GM12878 (cell line): ENCODE measurements around the gene BCL2. TPM values are rescaled to one million over a fixed set of nuclear protein-coding genes. Genes with fewer than 3 reads are reported as not detected.

Source experiments
- DPF2 ChIP-seq: fragments of 450-650 bp; IDR thresholded peaks from 2 replicates; pipeline ENCODE4 v1.6.1; 2017; ENCODE audit warnings: mild to moderate bottlenecking
- IRF5 ChIP-seq: fragments of 450-650 bp; IDR thresholded peaks from 2 replicates; pipeline ENCODE4 v1.6.1; 2017; ENCODE audit warnings: borderline replicate concordance
- JUNB ChIP-seq: IDR thresholded peaks from 2 replicates; pipeline ENCODE4 v1.6.1; 2016; ENCODE audit warnings: antibody characterized with exemption, mild to moderate bottlenecking
- KAT2A ChIP-seq: conservative IDR thresholded peaks from 2 replicates; pipeline ENCODE4 v1.6.1; 2011; ENCODE audit warnings: low read depth, low read length; ENCODE audit not compliant: control insufficient read depth
- NFYB ChIP-seq: IDR thresholded peaks from 2 replicates; pipeline ENCODE4 v1.6.1; 2011; ENCODE audit warnings: low read depth, mild to moderate bottlenecking, low read length, improper control_type of control experiment, moderate library complexity; ENCODE audit not compliant: insufficient read depth
- NR2C2 ChIP-seq: IDR thresholded peaks from 2 replicates; pipeline ENCODE4 v1.6.1; 2011; ENCODE audit warnings: borderline replicate concordance, low read depth; ENCODE audit not compliant: control insufficient read depth, insufficient read length
- PAX5 ChIP-seq: IDR thresholded peaks from 2 replicates; pipeline ENCODE4 v1.6.1; 2011; ENCODE audit warnings: low read depth, low read length, borderline replicate concordance
- RBBP5 ChIP-seq: fragments of 200-600 bp; sonication (generic); conservative IDR thresholded peaks from 2 replicates; pipeline ENCODE4 v1.6.1; 2016
- SIX5 ChIP-seq: IDR thresholded peaks from 2 replicates; pipeline ENCODE4 v1.6.1; 2011; ENCODE audit warnings: mild to moderate bottlenecking, low read depth, low read length, moderate library complexity; ENCODE audit not compliant: severe bottlenecking
- SMAD5 ChIP-seq: IDR thresholded peaks from 2 replicates; pipeline ENCODE4 v1.6.1; 2016; ENCODE audit warnings: antibody characterized with exemption, low read depth
- USF1 ChIP-seq: IDR thresholded peaks from 2 replicates; pipeline ENCODE4 v1.6.1; 2011; ENCODE audit warnings: borderline replicate concordance, low read depth, mild to moderate bottlenecking, moderate library complexity, mixed read lengths, low read length; ENCODE audit not compliant: insufficient read depth; ENCODE audit errors: extremely low read length
- YBX1 ChIP-seq: fragments of 450-650 bp; IDR thresholded peaks from 2 replicates; pipeline ENCODE4 v1.6.1; 2016; ENCODE audit warnings: antibody characterized with exemption
- ZNF207 ChIP-seq: fragments of 450-650 bp; IDR thresholded peaks from 2 replicates; pipeline ENCODE4 v1.6.1; 2014; ENCODE audit warnings: antibody characterized with exemption, mild to moderate bottlenecking, borderline replicate concordance
- ZNF217 ChIP-seq: fragments of 450-650 bp; IDR thresholded peaks from 2 replicates; pipeline ENCODE4 v1.6.1; 2017; ENCODE audit warnings: antibody characterized with exemption, mild to moderate bottlenecking
- ZNF24 ChIP-seq: fragments of 450-650 bp; IDR thresholded peaks from 2 replicates; pipeline ENCODE4 v1.6.1; 2017; ENCODE audit warnings: antibody characterized with exemption, mild to moderate bottlenecking
- polyA plus RNA-seq, 11 experiments: library from polyadenylated mRNA; depleted of rRNA in 4 of 11; unstranded in 6 of 11; stranded (reverse) in 5 of 11; fragments of >200 nt; fragmentation: Nextera tagmentation in 4 of 11; fragmentation: Illumina TruSeq in 1 of 11; extraction: Ambion mirVana in 4 of 11; extraction: Trizol in 1 of 11; gene quantifications; 1 replicate in 1 of 11; 2 replicates in 10 of 11; pipeline versions ENCODE4 v1.2.1 to v1.2.3, GENCODE V29; 2011 to 2016; ENCODE audit warnings: inconsistent platforms in 2 of 11, missing spikeins in 2 of 11, low read depth in 1 of 11
- total RNA-seq, 4 experiments: library from RNA; depleted of rRNA in 3 of 4; stranded (reverse); fragments of >200 nt in 3 of 4; fragmentation: Illumina TruSeq in 1 of 4; extraction: Trizol in 1 of 4; gene quantifications; 2 replicates each; pipeline versions ENCODE4 v1.2.1 to v1.2.3, GENCODE V29; 2013 to 2021
- TF ChIP-seq, protein P1 (sequence below): fragments of 450-650 bp; formaldehyde crosslinking; IDR thresholded peaks from 2 replicates; pipeline ENCODE4 v1.4.0; 2020; ENCODE audit warnings: mild to moderate bottlenecking, moderate library complexity
- TF ChIP-seq, protein P2 (sequence below): IDR thresholded peaks from 2 replicates; pipeline ENCODE4 v1.6.1; 2012; ENCODE audit warnings: low read depth, low read length, improper control_type of control experiment
- TF ChIP-seq, protein P3 (sequence below): fragments of 450-650 bp; IDR thresholded peaks from 2 replicates; pipeline ENCODE4 v1.6.1; 2016; ENCODE audit warnings: mild to moderate bottlenecking
- TF ChIP-seq, protein P4 (sequence below): fragments of 450-650 bp; IDR thresholded peaks from 2 replicates; pipeline ENCODE4 v1.6.1; 2016; ENCODE audit warnings: mild to moderate bottlenecking
- TF ChIP-seq, protein P5 (sequence below): fragments of 450-650 bp; IDR thresholded peaks from 2 replicates; pipeline ENCODE4 v1.6.1; 2018; ENCODE audit warnings: borderline replicate concordance, mild to moderate bottlenecking; ENCODE audit not compliant: partially characterized antibody

The BCL2 gene
- total and polyA plus RNA-seq, 10 of the 15 experiments (the other 5 are each of a cell fraction or from before 2014, with no cell fraction given) = 4.1 to 47.8 (median 19.3) TPM

DNA sequence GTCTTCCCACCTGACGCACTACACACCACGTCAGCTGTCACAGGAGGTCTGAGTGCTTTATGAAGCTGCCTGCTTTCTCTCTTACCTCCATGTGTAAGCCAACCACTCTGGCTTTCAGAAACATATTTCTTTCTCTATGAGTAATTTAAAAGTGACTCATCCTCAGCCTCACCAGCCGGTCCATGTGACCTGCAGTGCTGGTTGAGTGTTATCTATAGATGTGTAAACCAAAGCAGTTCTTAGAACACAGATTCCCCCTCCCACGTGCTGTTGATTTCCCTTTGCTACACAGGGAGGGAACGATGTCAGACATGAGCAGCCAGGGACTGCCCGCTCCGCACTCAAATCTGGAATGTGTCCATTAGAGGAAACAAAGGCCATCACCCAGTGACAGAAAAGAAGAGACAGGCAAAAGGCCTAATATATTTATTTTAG lies 157.8 kb downstream of the BCL2 start (continued):
- no peak for TF ChIP-seq KAT2A
- no peak for TF ChIP-seq NFYB
- no peak for TF ChIP-seq SMAD5
- peak; percentile 94 for TF ChIP-seq JUNB
- TF ChIP-seq, protein P1, sequence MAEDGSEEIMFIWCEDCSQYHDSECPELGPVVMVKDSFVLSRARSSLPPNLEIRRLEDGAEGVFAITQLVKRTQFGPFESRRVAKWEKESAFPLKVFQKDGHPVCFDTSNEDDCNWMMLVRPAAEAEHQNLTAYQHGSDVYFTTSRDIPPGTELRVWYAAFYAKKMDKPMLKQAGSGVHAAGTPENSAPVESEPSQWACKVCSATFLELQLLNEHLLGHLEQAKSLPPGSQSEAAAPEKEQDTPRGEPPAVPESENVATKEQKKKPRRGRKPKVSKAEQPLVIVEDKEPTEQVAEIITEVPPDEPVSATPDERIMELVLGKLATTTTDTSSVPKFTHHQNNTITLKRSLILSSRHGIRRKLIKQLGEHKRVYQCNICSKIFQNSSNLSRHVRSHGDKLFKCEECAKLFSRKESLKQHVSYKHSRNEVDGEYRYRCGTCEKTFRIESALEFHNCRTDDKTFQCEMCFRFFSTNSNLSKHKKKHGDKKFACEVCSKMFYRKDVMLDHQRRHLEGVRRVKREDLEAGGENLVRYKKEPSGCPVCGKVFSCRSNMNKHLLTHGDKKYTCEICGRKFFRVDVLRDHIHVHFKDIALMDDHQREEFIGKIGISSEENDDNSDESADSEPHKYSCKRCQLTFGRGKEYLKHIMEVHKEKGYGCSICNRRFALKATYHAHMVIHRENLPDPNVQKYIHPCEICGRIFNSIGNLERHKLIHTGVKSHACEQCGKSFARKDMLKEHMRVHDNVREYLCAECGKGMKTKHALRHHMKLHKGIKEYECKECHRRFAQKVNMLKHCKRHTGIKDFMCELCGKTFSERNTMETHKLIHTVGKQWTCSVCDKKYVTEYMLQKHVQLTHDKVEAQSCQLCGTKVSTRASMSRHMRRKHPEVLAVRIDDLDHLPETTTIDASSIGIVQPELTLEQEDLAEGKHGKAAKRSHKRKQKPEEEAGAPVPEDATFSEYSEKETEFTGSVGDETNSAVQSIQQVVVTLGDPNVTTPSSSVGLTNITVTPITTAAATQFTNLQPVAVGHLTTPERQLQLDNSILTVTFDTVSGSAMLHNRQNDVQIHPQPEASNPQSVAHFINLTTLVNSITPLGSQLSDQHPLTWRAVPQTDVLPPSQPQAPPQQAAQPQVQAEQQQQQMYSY = no peak
- TF ChIP-seq RBBP5 = no peak
- TF ChIP-seq, protein P2, sequence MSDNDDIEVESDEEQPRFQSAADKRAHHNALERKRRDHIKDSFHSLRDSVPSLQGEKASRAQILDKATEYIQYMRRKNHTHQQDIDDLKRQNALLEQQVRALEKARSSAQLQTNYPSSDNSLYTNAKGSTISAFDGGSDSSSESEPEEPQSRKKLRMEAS = peak; percentile 91
- no peak for TF ChIP-seq NR2C2
- TF ChIP-seq ZNF207 = no peak
- no peak for TF ChIP-seq DPF2
- no peak for TF ChIP-seq ZNF217
- TF ChIP-seq, protein P3, sequence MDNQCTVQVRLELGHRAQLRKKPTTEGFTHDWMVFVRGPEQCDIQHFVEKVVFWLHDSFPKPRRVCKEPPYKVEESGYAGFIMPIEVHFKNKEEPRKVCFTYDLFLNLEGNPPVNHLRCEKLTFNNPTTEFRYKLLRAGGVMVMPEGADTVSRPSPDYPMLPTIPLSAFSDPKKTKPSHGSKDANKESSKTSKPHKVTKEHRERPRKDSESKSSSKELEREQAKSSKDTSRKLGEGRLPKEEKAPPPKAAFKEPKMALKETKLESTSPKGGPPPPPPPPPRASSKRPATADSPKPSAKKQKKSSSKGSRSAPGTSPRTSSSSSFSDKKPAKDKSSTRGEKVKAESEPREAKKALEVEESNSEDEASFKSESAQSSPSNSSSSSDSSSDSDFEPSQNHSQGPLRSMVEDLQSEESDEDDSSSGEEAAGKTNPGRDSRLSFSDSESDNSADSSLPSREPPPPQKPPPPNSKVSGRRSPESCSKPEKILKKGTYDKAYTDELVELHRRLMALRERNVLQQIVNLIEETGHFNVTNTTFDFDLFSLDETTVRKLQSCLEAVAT = no peak; the same call in 1 of the 2 replicates
- TF ChIP-seq PAX5 = peak; percentile 77; the same call in 1 of the 2 replicates
- no peak for TF ChIP-seq YBX1
- TF ChIP-seq, protein P4, sequence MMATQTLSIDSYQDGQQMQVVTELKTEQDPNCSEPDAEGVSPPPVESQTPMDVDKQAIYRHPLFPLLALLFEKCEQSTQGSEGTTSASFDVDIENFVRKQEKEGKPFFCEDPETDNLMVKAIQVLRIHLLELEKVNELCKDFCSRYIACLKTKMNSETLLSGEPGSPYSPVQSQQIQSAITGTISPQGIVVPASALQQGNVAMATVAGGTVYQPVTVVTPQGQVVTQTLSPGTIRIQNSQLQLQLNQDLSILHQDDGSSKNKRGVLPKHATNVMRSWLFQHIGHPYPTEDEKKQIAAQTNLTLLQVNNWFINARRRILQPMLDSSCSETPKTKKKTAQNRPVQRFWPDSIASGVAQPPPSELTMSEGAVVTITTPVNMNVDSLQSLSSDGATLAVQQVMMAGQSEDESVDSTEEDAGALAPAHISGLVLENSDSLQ = peak; percentile 89
- TF ChIP-seq, protein P5, sequence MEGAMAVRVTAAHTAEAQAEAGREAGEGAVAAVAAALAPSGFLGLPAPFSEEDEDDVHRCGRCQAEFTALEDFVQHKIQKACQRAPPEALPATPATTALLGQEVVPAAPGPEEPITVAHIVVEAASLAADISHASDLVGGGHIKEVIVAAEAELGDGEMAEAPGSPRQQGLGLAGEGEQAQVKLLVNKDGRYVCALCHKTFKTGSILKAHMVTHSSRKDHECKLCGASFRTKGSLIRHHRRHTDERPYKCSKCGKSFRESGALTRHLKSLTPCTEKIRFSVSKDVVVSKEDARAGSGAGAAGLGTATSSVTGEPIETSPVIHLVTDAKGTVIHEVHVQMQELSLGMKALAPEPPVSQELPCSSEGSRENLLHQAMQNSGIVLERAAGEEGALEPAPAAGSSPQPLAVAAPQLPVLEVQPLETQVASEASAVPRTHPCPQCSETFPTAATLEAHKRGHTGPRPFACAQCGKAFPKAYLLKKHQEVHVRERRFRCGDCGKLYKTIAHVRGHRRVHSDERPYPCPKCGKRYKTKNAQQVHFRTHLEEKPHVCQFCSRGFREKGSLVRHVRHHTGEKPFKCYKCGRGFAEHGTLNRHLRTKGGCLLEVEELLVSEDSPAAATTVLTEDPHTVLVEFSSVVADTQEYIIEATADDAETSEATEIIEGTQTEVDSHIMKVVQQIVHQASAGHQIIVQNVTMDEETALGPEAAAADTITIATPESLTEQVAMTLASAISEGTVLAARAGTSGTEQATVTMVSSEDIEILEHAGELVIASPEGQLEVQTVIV = no peak
- TF ChIP-seq USF1 = peak; percentile 57
- TF ChIP-seq IRF5 = no peak
- TF ChIP-seq SIX5 = peak; percentile 35
- TF ChIP-seq ZNF24 = no peak
